HG03175 (cell line): ENCODE results near the gene CACNA2D3.

ENCODE experiments used
- ATAC-seq: cut with Tn5 transposase; IDR thresholded peaks from one replicate; pipeline ENCODE4 v1.9.1; 2021; ENCODE audit warnings: mild to moderate bottlenecking, moderate library complexity; ENCODE audit not compliant: unreplicated experiment

CACNA2D3 gene

DNA sequence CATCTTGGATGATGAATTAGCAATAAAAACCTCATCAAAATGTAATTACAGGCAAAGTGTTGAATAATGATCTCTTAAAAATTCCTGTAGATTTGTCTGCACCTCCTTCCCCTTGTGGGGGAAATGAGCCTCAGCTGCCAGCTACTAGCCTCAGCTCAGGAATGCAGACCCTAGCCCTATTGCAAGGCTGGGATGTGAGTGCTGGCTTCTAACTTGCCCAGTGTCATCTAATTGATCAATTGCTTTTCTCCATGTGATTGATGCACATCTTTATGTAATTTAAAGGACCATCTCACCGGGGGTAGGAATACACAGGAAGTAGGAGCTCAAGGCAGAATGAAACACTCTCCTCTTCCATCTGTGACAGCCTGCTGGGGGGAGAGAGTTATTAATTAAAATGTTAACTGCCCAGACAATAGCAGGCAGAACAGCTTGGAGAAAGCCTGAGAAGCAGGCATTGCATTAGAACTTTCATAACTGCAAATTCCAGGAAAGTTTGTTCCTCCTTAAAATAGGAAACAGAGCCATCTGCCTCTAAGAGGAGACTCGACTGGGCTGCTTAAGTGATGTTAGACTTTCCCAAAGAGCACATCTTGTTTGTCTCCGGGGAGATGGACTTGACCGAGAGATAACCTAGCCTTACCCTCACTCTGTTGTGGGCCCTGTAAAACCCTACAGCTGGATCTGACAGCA is 735.9 kb downstream of the CACNA2D3 start:
- no peak for ATAC-seq

- ATAC-seq = no peak
Observed at GRCh38 chr3:54859184-54859583, 736.8 kb downstream of the CACNA2D3 start.

DNA sequence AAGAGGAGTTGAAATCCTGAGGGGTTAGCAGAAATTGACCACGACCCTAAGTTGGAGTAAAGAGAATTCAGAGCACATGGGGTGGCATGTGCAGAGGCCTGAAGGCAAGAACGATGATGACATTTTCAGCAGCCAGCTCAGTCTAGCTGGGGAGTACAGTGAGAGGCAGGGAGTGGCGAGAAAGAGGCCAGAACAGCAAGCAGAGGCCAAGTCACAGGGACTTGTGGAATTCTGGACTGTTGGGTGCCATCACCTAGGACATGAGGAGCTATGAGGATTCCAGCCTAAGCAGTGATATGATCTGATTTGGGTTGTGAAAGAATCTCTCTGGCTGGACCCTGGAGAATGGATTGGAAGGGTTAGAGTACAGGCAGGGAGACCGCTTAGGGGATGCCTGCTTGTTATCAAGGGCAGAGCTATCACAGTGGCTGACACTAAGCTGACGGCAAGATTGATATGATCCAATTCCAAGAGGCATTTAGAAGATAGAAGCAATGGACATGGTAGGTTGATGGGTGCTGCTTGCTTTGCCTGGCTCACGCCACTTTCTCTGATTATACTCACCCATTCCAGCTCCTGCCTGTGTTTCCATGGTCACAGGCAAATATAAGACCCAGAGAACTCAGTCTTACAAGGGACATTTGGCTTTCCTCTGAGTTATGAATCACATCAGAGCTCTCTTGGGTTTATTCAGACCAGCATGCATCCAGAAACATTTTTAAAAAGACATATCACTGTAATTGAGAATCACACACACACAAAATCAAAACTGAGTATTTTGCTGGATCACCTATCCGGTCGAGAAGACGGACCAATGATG is 739.1 kb downstream of the CACNA2D3 start:
- no peak for ATAC-seq

DNA sequence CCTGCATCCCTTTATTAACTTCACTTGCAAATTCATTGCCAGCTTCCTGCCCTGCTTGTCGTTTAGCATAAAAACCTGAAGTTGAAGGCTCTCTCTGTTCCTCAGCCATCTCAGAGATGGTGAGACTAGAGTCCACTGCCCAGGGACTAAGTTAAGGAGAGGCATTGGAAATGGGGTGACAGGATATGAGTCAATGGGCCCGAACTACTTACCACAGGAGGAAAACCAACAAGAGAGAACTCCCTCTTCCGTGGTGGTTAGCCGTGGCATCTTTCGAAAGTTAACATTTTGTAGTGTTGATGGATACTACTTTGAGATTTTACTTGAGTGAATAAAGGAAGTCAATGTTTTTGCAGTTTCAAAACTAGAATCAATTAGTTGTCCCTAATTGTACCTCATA is 740.2 kb downstream of the CACNA2D3 start:
- ATAC-seq = no peak

- ATAC-seq = no peak
Observed at GRCh38 chr3:54863366-54863765, 741.0 kb downstream of the CACNA2D3 start.

DNA sequence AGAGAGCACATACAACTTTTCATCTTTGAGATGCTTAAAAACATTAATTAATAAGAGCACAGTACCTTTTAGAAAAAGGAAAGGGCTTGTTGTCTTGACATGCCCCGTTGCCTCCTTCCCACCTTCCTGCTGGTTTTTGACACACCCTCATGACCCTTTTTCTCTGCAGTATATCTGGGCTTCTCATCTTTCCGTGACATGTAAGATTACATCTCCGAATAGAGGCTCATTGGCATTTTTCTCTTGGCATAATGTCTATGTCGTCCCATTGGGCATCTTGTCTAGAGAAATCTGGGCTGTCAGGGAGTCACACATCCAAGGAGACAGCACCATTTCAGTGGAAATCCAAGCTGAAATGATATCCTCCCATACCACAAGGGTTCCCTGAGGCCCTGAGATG is 741.4 kb downstream of the CACNA2D3 start:
- ATAC-seq = no peak

- ATAC-seq = no peak
Observed at GRCh38 chr3:54865316-54865715, 743.0 kb downstream of the CACNA2D3 start.

DNA sequence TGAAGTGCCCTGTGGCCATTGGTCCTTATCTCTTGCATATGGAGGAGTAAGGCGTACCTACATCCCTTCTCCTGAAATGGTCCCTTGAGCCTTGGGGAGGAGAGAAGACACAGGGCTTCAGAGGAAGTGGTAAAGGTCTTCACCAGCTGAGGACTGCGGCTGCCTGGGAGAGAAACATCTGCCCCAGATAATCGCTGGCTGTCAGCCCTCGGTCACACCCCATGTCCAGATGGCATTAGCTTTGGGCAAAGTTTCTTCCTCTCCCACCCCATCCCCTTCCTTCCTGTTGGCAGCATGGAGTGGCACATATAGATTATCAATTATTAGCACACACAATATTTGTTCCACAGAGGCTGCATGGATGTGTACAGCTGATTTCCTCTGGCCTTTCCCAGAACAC is 743.9 kb downstream of the CACNA2D3 start:
- ATAC-seq = no peak

GRCh38 chr3:54870423-54870822 is 748.1 kb downstream of the CACNA2D3 start:
- ATAC-seq = no peak

DNA sequence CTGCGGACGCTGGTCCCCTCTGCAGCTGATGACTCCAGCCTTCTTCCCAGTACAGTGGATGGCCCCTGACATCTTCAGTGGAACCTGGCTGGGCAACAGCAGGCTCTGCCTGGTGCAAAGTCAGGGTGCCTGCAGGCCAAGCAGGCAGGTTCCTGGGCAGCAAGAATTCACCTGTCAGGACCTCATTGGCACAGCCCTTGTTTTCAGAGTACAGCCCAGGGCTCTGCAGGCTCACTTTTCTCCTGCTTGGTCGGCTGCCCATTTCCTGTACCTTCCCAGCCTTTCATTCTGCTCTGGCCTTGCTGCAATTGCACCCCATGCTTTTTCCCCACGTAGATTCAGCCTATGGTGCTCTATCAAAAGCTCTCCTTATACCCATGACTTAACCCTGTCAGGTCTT is 749.5 kb downstream of the CACNA2D3 start:
- ATAC-seq = no peak

DNA sequence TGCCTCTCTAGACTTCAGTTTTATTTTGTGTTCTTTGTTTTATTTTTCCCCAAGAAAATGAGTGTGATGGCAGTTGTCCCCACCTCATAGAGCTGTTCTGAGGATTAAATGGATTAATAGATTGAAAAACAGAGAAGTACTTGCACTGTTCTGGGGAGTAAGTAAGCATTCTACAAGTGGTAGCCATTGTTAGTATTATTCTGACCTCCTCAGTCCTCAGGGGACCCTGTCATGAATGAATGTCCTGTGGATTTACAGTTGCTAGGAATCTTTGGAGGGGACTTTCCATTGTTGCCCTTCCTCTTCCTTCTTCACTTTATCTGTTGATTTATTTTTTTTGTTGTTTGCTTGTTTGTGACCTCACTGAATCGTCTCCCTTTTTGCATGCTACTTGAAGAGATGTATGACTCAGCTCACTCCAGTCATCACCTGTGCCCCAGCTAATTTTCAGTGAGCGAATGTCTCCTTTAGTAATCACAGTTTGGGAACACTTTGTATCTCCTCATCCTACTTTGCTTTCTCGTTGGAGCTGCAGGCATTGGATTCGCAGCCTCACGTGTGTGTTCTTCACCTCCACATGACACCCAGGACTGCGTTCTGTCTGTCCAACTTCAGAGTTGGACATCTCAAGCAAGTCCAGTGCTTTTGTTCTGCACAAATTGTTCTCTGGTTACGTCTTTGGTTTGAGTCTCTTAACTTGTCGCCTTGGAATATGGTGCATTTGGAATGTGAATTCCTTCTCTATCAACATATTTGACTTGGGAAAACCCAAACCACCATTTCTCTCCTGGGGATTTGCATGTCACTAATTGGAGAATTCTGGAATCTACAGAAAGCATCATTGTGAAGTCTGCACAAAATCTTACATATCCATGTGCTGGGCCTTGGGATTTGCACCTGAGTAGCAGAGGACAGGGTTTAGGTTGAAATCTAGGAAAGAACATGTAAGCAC is 751.0 kb downstream of the CACNA2D3 start:
- no peak for ATAC-seq

- no peak for ATAC-seq
Observed at GRCh38 chr3:54874816-54875556, 752.6 kb downstream of the CACNA2D3 start.

DNA sequence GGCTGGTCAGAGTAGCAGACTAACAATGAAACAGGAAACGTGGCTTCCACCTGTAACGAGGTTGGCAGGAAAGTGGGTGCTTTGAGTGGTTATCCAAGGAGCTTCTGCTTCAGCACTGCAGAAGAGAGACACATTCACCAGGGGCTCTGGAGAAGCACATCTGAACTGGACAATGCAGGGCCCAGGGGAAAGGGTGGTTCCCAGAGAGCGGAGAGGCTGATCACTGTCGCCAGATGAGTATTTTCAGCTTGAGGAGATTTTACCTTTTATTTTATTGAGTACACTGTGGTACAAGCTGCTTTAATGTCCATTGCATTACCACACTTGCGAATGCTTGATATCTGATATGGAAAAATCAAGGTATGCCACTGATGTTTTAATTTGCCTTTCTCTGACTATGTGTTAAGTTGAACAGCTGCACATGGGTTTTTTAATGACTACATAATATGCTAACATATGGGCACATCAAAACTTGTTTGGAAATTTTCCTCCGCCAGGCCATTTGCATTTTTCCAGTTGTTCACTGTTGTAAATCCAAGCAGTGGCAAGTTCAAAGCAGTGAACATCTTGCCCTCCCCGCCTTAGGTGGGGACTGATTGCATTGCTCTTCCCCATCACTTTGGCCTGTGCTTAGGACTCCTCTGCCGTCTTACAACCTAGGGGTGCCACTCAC is 753.4 kb downstream of the CACNA2D3 start:
- no peak for ATAC-seq

DNA sequence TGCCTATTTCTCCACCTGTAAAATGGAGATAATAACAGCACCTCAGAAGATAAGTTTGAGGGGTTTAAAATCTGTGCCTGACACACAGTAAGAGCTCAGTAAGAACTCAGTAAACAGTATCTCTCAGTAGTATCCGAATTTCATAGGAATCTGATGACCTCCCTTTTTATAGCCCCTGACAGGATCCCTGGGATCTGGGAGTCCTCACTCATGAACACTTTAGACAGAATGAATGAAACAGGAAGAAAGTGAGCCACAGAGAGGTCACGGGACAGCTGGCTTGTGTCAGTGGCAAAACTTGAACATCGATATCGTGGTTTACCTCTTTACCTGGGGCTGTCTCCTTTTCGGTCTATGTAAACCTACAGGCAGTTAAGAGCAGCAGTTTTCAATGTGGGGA is 754.3 kb downstream of the CACNA2D3 start:
- no peak for ATAC-seq

DNA sequence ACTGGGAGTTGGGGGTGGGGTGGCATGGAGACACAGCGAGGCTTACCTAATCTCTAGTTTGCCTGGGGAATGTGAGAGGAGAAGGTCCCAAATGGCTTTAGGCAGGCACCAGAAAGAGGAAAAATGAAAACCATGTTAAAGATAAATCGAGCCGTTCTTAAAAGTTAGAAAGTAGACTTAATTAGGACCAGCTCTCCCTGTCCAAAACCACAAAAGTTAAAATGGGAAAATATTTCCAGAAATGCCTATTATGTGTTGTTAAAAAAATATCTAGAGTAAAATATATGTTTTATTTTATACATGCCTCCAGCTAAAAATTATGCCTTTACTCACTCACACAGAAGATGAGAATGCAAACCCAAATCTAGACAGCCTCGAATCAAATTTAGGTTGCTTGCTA is 755.4 kb downstream of the CACNA2D3 start:
- ATAC-seq = no peak

DNA sequence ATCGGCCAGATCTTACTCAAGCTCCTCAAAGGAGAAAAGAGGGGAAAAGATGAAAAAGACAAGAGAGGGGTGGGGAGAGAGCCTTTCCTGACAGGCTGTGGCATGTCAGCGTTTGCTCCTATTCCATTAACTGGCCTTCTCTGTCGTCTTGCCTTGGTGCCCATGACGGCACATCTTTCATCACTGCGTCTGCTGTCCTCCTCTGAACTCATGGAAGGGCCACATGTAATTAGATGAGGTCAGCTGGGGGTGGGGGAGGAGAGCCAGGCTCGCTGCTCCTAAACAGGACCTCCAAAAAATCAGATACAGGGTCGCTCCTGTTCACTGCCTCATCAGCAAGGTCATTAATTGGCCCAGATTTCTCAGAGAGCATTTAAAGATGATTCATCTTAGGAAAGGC is 755.8 kb downstream of the CACNA2D3 start:
- no peak for ATAC-seq

DNA sequence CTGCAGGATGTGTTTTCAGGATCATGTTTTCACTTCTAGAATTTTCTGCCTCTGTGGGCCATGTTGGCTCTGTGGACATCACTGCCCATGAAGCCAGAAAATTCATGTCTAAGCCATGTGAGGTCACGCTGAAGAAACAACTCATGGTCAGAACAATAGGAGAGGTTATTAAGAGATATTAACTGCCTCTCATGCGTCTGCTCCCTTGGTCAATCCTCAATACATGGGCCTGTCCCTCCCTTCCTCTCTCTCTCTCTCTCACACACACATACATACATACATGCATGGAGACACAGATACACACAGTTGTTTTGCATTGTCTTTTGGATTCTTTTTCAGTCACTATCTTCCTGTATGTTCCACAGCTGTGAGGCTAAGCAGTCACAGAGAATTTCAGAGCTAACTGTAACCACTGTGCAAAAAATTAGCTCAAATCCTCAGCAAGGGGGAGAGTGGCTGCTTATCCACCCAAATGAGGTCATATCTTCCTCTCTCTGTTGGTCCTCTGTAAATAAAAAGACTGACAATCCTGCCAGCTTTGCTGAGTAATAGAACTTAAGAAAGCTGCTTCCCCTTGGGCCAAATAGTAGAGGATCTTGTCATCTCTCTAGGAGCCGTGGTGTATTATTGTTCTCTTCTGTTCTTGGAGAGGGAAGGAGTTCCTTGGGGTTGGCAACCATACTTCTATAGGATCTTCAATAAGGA is 759.9 kb downstream of the CACNA2D3 start:
- ATAC-seq = no peak

DNA sequence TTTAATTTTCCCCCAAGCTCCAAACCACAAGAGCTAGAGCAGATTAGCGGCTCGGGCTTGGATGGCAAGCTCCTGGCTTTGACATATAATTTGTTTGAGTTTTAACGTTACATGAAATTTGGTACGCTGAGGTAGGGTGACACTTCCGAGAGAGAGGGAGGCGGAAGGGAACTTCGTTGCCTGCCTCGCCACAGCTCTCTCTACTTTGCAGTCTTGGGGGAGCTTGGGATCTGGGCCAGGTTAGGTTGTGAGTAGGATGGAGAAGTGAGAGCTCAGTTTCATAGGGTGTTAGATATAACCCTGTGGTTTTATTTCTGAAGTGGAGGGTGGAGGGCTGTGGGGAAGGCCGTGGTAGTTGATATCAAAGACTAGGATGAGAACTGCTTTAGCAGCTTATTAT is 765.8 kb downstream of the CACNA2D3 start:
- ATAC-seq = no peak

- no peak for ATAC-seq
Observed at GRCh38 chr3:54888873-54889272, 766.5 kb downstream of the CACNA2D3 start.
